Spleen (tissue), 11 donors: ENCODE results near the gene MGA. TPM values are rescaled to one million over a fixed set of nuclear protein-coding genes. Genes with fewer than 3 reads are reported as not detected.
"Not testable (repeated sequence)": the region's sequence is repeated elsewhere in the genome, so short reads cannot be mapped to it uniquely, and the experiment has no call there.

Experiments used
- DNase-seq: peaks from one replicate; pipeline ENCODE4 v3.0.0-alpha.2; 2020
- H3K27ac ChIP-seq, 8 donors: fragments of 200-600 bp; sonication (generic) in 7 of 8; 1 replicate in 4 of 8; 2 replicates in 4 of 8; pipeline versions ENCODE4 v1.5.0 to v1.8.0; 2016 to 2021; ENCODE audit warnings: inconsistent platforms in 4 of 8, mild to moderate bottlenecking in 4 of 8, moderate library complexity in 1 of 8
- H3K27me3 ChIP-seq, 7 donors: fragments of 200-600 bp; sonication (generic) in 6 of 7; replicated peaks in 1 of 7; 1 replicate in 4 of 7; 2 replicates in 3 of 7; pipeline versions ENCODE4 v1.5.0 to v1.8.0; 2016 to 2021; ENCODE audit warnings: inconsistent platforms in 3 of 7, mild to moderate bottlenecking in 1 of 7
- H3K36me3 ChIP-seq, 6 donors: fragments of 200-600 bp; sonication (generic) in 5 of 6; 1 replicate in 4 of 6; 2 replicates in 2 of 6; pipeline versions ENCODE4 v1.5.0 to v1.8.0; 2016 to 2021; ENCODE audit warnings: inconsistent platforms in 2 of 6
- H3K4me1 ChIP-seq, 6 donors: fragments of 200-600 bp; sonication (generic) in 5 of 6; 1 replicate in 3 of 6; 2 replicates in 3 of 6; pipeline versions ENCODE4 v1.5.0 to v1.8.0; 2016 to 2021; ENCODE audit warnings: inconsistent platforms in 3 of 6
- H3K4me3 ChIP-seq, 8 donors: fragments of 200-600 bp; sonication (generic) in 7 of 8; 1 replicate in 4 of 8; 2 replicates in 4 of 8; pipeline versions ENCODE4 v1.5.0 to v1.8.0; 2016 to 2021; ENCODE audit warnings: inconsistent platforms in 4 of 8, mild to moderate bottlenecking in 4 of 8, moderate library complexity in 2 of 8
- H3K9me3 ChIP-seq, 8 donors: fragments of 200-600 bp; sonication (generic) in 7 of 8; 1 replicate in 4 of 8; 2 replicates in 4 of 8; pipeline versions ENCODE4 v1.5.0 to v1.8.0; 2016 to 2021; ENCODE audit warnings: inconsistent platforms in 4 of 8
- CTCF ChIP-seq, 11 experiments: fragments of 200-600 bp in 7 of 11; fragments of 450-650 bp in 4 of 11; sonication (generic) in 4 of 11; IDR thresholded peaks in 8 of 11; conservative IDR thresholded peaks in 3 of 11; 1 replicate in 7 of 11; 2 replicates in 4 of 11; pipeline versions ENCODE4 v1.4.0 to v1.8.0; 2016 to 2021; ENCODE audit warnings: antibody characterized with exemption in 11 of 11, inconsistent platforms in 4 of 11, mild to moderate bottlenecking in 1 of 11
- POLR2A ChIP-seq, 3 donors: fragments of 450-650 bp; IDR thresholded peaks; one replicate each; pipeline ENCODE4 v1.5.1; 2017; ENCODE audit warnings: antibody characterized with exemption in 3 of 3, mild to moderate bottlenecking in 1 of 3
- POLR2AphosphoS5 ChIP-seq, 3 donors: sonication (generic); formaldehyde crosslinking; IDR thresholded peaks; one replicate each; pipeline ENCODE4 v1.5.1; 2017; ENCODE audit warnings: antibody characterized with exemption in 3 of 3
- WGBS, 5 donors: extraction: QIAGEN DNeasy Blood & Tissue Kit in 3 of 5; methylation state at CpG; one replicate each; pipeline versions ENCODE4 v1.1.5 to v1.1.7; 2013 to 2018; 5-methylcytosine and 5-hydroxymethylcytosine counted together
- intact Hi-C: fragments of 100-400 bp; cut with DNase I; formaldehyde crosslinking; loops from one replicate; pipeline ENCODE4 v1.15.0; 2023; ENCODE audit warnings: low total_unique reads
- polyA plus RNA-seq, 3 donors: library from polyadenylated mRNA; stranded (reverse); fragments of 200-250 nt; gene quantifications; one replicate each; pipeline ENCODE4 v1.2.1, GENCODE V29; 2013
- total RNA-seq, 7 donors: library from RNA; depleted of rRNA in 3 of 7; stranded (reverse); fragments of >200 nt in 3 of 7; fragmentation: NEBNext Ultra II Directional in 4 of 7; extraction: Animal tissue kit (Norgen Biotek cat#: 25700) in 4 of 7; gene quantifications; one replicate each; pipeline versions ENCODE4 v1.1.0 to v1.2.1, GENCODE V29; 2016 to 2021
- donor health status: healthy with polysubstance abuse.
- donor health status: DM: no; HTN: no; CAD: no; lungs with moderate emphysema.
- donor health status: DM: no; HTN: no; CAD: no.
- donor health status: Bipolar disorder and iron deficiency.
- donor health status: healthy.
- donor health status: DM: no; HTN: no; CAD: no.
- donor health status: DM: yes; HTN: yes; CAD: no.

Gene MGA
- total and polyA plus RNA-seq, 10 donors: 2.7 to 67.7 (median 51.7) TPM

GRCh38 chr15:41714291-41714690 lies 54.1 kb downstream of the MGA start:
- Histone ChIP-seq H3K4me3 (no peak overlapping the region), H3K27ac (no peak overlapping the region), H3K4me1 (no peaks in the 10 kb centered on the region), H3K27me3 (no peaks in the 10 kb centered on the region), H3K36me3 (peaks cover 0 to 73% (median 49%) of the 10 kb centered on the region in 6 donors), H3K9me3 (no peaks in the 10 kb centered on the region)
- TF ChIP-seq POLR2A (IDR thresholded peaks at IDR 0.05): no peak
- TF ChIP-seq CTCF (IDR thresholded peaks at IDR 0.05 in 8 of 11, conservative IDR thresholded peaks at IDR 0.05 in 3 of 11): no peak
- TF ChIP-seq POLR2AphosphoS5 (IDR thresholded peaks at IDR 0.05): no peak
- 91 to 98% (median 93%) methylated on average over 3 of the region's 3 CpGs for WGBS, 5 donors
- intact Hi-C loops: no loop called here
- no peak for DNase-seq

GRCh38 chr15:41716864-41717263 lies 56.7 kb downstream of the MGA start:
- peaks cover 0 to 65% (median 27%) of the 10 kb centered on the region in 6 donors for H3K36me3 ChIP-seq
- DNase-seq: no peak
- TF ChIP-seq POLR2A (IDR thresholded peaks at IDR 0.05) (no peak), POLR2AphosphoS5 (IDR thresholded peaks at IDR 0.05) (no peak), CTCF (IDR thresholded peaks at IDR 0.05 in 8 of 11, conservative IDR thresholded peaks at IDR 0.05 in 3 of 11) (no peak)
- no peaks in the 10 kb centered on the region for H3K9me3 ChIP-seq
- intact Hi-C loops: no loop called here
- no peaks in the 10 kb centered on the region for H3K4me1 ChIP-seq
- no peak overlapping the region for H3K27ac ChIP-seq
- H3K27me3 ChIP-seq: no peaks in the 10 kb centered on the region
- H3K4me3 ChIP-seq: no peak overlapping the region

- intact Hi-C loops: no loop called here
- no peak for TF ChIP-seq POLR2AphosphoS5 (IDR thresholded peaks at IDR 0.05)
- no peak for TF ChIP-seq CTCF (IDR thresholded peaks at IDR 0.05 in 8 of 11, conservative IDR thresholded peaks at IDR 0.05 in 3 of 11)
- no peak for TF ChIP-seq POLR2A (IDR thresholded peaks at IDR 0.05)
- DNase-seq: no peak
- H3K4me1 ChIP-seq: peaks cover 0 to 16% (median 7%) of the 10 kb centered on the region in 6 donors
- no peaks in the 10 kb centered on the region for H3K27me3 ChIP-seq
- H3K36me3 ChIP-seq: peaks cover 0 to 56% (median 22%) of the 10 kb centered on the region in 6 donors
- no peak overlapping the region for H3K27ac ChIP-seq
- no peak overlapping the region for H3K4me3 ChIP-seq
- H3K9me3 ChIP-seq: no peaks in the 10 kb centered on the region
- 93 to 97% (median 96%) methylated on average over 3 of the region's 3 CpGs for WGBS, 5 donors
These were observed 66.9 kb downstream of the MGA start for GRCh38 chr15:41727143-41727542.

GRCh38 chr15:41728061-41728460 lies 67.9 kb downstream of the MGA start:
- Histone ChIP-seq H3K4me1 (peaks cover 0 to 16% (median 7%) of the 10 kb centered on the region in 6 donors), H3K36me3 (peaks cover 0 to 62% (median 22%) of the 10 kb centered on the region in 6 donors)
- 92 to 98% (median 97%) methylated on average over 11 of the region's 11 CpGs for whole genome bisulfite sequencing, 5 donors
- H3K27ac ChIP-seq, intact Hi-C loops, DNase-seq, H3K9me3 ChIP-seq, H3K27me3 ChIP-seq, H3K4me3 ChIP-seq: not testable (repeated sequence)

- TF ChIP-seq POLR2A (IDR thresholded peaks at IDR 0.05): no peak
- TF ChIP-seq POLR2AphosphoS5 (IDR thresholded peaks at IDR 0.05): no peak
- TF ChIP-seq CTCF (IDR thresholded peaks at IDR 0.05 in 8 of 11, conservative IDR thresholded peaks at IDR 0.05 in 3 of 11): no peak
- Histone ChIP-seq H3K4me3 (no peak overlapping the region), H3K36me3 (peaks cover 0 to 86% (median 36%) of the 10 kb centered on the region in 6 donors), H3K9me3 (no peaks in the 10 kb centered on the region), H3K27ac (no peak overlapping the region), H3K27me3 (no peaks in the 10 kb centered on the region), H3K4me1 (peaks cover 0 to 16% (median 7%) of the 10 kb centered on the region in 6 donors)
- intact Hi-C loops: no loop called here
- no peak for DNase-seq
- 48 to 68% (median 58%) methylated on average over 4 of the region's 4 CpGs for WGBS, 5 donors
These were observed 70.3 kb downstream of the MGA start for GRCh38 chr15:41730543-41730942.
